ENCODE measurements around the gene ANKRD66.
"Not testable (repeated sequence)": the region's sequence is repeated elsewhere in the genome, so short reads cannot be mapped to it uniquely, and the experiment has no call there.

The ANKRD66 gene

DNA sequence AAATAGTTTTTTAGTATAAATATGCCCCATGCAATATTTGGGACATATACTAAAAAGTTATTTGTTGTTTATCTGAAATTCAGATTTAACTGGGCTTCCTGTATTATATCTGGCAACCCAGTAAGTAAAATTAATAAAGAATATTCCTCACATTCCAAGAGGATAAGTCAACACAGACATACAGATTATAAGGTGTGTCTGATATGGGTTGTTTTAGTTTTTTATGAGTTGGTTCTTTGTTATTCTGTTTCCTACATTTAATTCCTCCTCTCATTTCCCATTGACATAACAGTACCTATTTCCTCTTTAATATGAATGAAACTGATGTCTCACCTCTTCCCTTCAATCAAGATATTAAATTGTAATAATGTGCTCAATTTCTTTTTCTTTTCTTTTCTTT, 9.8 kb upstream of the ANKRD66 start:
- TF ChIP-seq, protein P1, sequence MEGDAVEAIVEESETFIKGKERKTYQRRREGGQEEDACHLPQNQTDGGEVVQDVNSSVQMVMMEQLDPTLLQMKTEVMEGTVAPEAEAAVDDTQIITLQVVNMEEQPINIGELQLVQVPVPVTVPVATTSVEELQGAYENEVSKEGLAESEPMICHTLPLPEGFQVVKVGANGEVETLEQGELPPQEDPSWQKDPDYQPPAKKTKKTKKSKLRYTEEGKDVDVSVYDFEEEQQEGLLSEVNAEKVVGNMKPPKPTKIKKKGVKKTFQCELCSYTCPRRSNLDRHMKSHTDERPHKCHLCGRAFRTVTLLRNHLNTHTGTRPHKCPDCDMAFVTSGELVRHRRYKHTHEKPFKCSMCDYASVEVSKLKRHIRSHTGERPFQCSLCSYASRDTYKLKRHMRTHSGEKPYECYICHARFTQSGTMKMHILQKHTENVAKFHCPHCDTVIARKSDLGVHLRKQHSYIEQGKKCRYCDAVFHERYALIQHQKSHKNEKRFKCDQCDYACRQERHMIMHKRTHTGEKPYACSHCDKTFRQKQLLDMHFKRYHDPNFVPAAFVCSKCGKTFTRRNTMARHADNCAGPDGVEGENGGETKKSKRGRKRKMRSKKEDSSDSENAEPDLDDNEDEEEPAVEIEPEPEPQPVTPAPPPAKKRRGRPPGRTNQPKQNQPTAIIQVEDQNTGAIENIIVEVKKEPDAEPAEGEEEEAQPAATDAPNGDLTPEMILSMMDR (IDR thresholded peaks at IDR 0.05; ENCODE audit: low read depth, low read length, missing control alignments): no peak
- no peak overlapping the region for H3K4me3 ChIP-seq (ENCODE audit: low read depth, low read length)
- no peak for DNase-seq (ENCODE audit: low read depth)

DNA sequence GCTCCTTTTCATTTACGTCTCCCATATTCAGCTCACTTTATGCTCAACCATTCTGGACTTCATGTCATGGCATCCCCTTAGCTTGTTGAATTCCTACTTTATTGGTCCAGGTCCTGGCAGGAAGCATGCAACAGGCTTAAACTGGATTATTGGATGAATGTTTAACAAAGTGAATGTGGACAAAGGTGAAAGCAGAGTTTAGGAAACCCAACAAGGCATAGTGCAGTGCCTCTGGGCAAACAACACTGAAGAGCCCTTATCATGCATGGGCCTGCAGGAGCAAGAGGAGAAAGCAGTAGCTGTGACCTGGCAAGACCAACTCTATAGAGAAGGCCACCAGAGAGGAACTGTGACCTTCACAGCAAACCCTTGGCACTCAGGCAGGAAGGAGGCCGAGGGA, 5.3 kb upstream of the ANKRD66 start:
- TF ChIP-seq, protein P1 (IDR thresholded peaks at IDR 0.05; ENCODE audit: low read depth, low read length, missing control alignments): no peak
- no peak overlapping the region for H3K4me3 ChIP-seq (ENCODE audit: low read depth, low read length)
- DNase-seq (ENCODE audit: low read depth): no peak

DNA sequence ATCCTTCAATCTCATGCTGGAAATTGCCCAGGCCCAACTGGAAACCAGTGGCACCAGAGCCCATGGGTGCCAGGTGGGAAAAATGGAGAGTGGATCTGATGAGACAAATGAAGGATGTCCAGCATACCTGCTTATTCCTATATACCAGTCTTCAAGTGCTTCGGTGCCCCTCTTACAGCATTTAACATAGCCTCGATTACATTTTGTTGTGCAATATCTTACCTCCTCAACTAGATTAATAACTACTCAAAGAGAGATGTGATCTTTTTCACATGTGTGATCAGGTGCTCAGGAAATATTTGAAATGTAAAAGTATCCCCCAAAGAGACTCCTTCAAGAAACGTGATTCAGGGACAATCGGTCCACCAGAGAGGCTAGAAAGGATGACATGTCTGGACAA, 4.8 kb upstream of the ANKRD66 start:
- DNase-seq (ENCODE audit: low read depth): no peak
- TF ChIP-seq, protein P1 (IDR thresholded peaks at IDR 0.05; ENCODE audit: low read depth, low read length, missing control alignments): no peak
- no peak overlapping the region for H3K4me3 ChIP-seq (ENCODE audit: low read depth, low read length)

DNA sequence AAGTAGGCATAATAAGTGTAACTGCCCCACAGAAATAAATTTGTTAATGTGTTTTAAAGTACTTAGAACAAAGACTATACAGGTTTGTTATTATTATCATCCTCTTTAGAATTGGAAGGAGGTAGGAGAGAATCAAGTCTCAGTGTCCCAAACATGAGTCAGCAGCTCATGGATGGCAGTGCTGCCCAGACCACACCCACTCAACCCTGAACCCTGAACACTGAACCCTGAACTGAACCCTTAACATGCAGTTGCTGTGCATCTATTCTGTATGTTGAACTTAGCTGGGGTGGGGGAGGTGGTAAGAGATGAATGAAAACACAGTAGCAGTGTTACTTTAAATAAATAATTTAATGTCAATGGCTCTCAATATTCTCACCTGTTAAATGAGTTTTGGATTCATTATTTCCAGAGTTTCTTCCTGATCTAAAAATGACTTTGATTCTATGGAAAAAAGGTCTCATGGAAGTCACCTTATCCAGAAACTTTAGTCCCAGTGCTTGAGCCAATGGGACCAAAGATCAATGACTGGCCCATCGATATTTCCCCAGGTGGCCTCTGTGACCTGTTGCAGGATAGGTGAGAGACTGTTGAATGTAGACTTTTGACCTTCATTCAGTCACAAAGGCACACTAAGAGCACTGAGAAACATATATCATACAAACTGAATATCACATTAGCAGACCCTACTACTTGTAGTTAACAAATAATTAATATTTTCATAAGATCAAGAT, 3.1 kb upstream of the ANKRD66 start:
- TF ChIP-seq, protein P1 (IDR thresholded peaks at IDR 0.05; ENCODE audit: low read depth, low read length, missing control alignments): no peak
- no peak for DNase-seq (ENCODE audit: low read depth)
- no peak overlapping the region for H3K4me3 ChIP-seq (ENCODE audit: low read depth, low read length)

DNA sequence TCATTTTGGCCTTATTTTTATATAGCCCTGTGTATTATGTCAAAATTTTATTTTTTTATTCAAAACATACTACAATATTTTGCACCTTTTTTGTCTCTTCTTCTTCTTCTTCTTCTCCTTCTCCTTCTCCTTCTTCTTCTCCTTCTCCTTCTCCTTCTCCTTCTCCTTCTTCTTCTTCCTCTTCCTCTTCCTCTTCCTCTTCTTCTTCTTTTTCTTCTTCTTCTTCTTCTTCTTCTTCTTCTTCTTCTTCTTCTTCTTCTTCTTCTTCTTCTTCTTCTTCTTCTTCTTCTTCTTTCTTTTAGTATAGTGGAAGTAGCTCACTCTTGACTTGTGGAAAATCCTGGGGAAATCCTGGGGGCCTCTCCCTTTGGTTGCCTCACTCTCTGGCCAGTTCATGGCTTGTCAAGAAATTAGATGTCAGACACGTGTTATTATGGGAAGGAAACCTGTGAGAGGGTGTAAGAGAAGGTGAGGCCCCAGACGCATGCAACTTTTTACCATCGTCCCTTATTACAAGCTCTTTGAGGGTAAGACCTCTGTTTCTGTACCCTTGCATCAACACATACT, 2.5 kb upstream of the ANKRD66 start:
- DNase-seq (ENCODE audit: low read depth); H3K4me3 ChIP-seq (ENCODE audit: low read depth, low read length): not testable (repeated sequence)

DNA sequence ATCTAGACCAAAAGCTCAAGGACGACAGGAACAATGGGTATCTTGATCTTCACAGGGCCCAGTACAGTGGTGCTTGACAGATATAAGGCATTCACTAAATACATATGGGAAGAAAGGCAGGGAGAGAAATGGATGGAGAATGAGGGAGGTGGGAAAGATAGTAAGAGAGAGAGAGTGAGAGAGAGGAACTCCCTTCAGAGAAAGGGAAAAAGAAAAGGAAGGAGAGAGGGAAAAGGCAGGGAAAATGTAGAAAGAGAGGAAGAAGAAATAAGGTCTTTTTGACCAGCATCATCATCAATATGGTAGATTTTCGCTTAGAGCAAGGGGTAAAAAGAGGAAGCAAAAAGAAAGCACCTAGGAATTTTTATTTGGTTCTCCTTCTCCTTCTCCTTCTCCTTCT, 760 bp upstream of the ANKRD66 start:
- TF ChIP-seq, protein P1 (IDR thresholded peaks at IDR 0.05; ENCODE audit: low read depth, low read length, missing control alignments): no peak
- no peak for DNase-seq (ENCODE audit: low read depth)
- no peak overlapping the region for H3K4me3 ChIP-seq (ENCODE audit: low read depth, low read length)

DNA sequence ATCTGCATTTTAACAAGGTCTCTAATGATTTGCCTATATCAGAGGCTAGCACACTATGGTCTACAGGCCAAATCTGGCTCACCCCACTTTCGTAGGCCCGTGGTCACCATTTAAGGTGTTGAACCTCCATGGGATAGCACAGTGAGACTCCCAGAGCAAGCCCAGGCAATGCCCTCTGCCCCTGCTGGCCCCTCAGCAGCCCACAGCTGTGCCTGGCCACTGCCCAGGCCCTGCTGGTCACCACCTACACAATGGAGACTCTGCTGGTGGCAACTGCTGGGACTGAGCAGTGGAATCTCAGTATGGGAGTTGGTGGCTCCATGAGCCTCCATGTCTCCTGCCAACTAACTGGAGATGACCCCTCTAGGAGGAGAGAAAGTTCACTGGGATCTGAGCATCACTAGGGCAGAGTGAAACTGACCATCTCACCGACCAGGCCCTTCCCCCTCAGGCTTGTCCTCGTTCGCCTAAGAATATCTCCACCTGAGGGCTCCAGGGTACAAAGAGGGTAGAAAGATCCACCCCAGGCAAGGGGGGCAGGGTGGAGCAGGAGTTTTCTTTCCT, 2.3 kb downstream of the ANKRD66 start:
- H3K4me3 ChIP-seq (ENCODE audit: low read depth, low read length): no peak overlapping the region
- TF ChIP-seq, protein P1 (IDR thresholded peaks at IDR 0.05; ENCODE audit: low read depth, low read length, missing control alignments): no peak
- no peak for DNase-seq (ENCODE audit: low read depth)

All from GM12864 (cell line).